ENCODE measurements around the gene SLC27A2.

SLC27A2 gene

DNA sequence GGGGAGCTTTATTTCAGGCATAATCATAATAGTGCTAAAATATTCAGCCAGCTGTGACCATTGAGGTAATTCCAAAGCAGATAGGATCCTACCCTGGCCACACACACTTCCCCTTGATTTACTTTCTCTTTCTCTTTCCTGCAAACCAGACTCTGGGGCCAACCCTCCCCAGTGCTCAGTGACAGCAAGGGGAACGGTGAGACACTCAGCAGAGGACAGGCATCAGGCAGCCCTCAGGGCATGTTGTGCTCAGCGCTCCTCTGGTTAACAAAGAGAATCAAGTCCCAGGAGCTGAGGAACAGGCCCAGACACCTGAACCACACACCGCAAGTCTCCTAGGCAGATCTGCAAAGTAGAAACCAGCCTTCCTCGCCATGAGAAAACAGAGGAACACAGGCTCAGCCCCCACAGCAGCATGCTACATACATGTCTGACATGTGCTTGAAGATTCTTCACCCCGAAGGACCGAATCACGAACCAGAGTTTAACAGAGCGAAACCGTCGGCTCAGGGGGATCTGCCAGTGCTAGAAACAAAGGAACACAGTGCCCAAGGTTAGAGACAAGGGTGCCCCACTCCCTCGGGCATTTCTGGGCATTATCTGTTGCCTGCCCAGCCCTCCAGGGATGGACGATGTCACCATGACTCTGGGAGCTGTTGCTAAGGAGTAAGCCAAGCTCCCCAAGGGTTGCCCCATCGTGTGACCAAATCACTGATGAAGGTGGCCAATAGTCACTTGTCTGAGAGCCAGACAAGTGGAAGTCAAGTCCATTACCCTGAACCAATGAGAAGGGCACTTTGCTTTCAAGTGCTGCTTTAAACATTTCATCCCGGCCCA lies 66.0 kb downstream of the SLC27A2 start:
- no peaks in the 10 kb centered on the region for H3K36me3 ChIP-seq (ENCODE audit: control insufficient read depth, insufficient read depth, low read length)
- H3K4me1 ChIP-seq (ENCODE audit: control insufficient read depth, insufficient read depth, low read length) = no peaks in the 10 kb centered on the region
- H3K4me3 ChIP-seq (ENCODE audit: insufficient read depth, low read depth, low read length) = no peak overlapping the region
- no peaks in the 10 kb centered on the region for H3K9me3 ChIP-seq (ENCODE audit: control insufficient read depth, low read length)
- no peaks in the 10 kb centered on the region for H3K27me3 ChIP-seq (ENCODE audit: control insufficient read depth, insufficient read depth, low read length, poor library complexity, severe bottlenecking)
- WGBS, 2 experiments = 92 to 93% methylated on average over 13 to 14 of the region's 14 CpGs
- H3K27ac ChIP-seq (ENCODE audit: insufficient read depth, low read depth, low read length, poor library complexity, severe bottlenecking) = no peak overlapping the region

DNA sequence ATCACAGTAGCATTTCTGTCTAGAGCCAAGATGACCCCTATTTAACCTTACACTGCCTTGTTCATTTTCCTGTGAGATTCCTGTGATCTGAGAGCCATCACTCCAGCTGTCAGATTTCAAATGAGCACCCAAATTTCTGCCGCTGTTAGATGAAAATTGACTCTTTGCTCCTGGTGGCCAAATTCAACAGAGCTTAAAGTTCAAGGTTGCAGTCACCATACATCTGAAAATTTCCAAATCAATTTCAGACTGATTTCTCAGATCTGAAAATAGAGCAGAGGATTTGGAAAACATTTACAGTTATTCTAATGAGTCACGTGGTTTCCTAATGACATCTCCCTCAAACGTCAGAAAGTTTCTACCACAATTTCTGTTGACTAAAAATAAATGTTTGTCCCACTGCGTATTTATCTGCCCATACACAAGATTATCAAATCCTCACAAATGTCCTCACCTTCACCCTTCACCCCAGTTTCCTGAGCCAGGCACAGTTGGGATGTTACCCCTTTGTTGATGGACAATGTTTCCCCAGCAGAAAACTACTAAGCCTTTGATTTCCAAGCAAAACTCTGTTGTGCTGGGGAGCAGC lies 67.1 kb downstream of the SLC27A2 start:
- H3K4me3 ChIP-seq (ENCODE audit: insufficient read depth, low read depth, low read length) = no peak overlapping the region
- H3K27ac ChIP-seq (ENCODE audit: insufficient read depth, low read depth, low read length, poor library complexity, severe bottlenecking) = no peak overlapping the region
- no peaks in the 10 kb centered on the region for H3K36me3 ChIP-seq (ENCODE audit: control insufficient read depth, insufficient read depth, low read length)
- no peaks in the 10 kb centered on the region for H3K4me1 ChIP-seq (ENCODE audit: control insufficient read depth, insufficient read depth, low read length)
- no peaks in the 10 kb centered on the region for H3K9me3 ChIP-seq (ENCODE audit: control insufficient read depth, low read length)
- 87 to 94% methylated on average over 4 of the region's 4 CpGs for WGBS, 2 experiments
- no peaks in the 10 kb centered on the region for H3K27me3 ChIP-seq (ENCODE audit: control insufficient read depth, insufficient read depth, low read length, poor library complexity, severe bottlenecking)

DNA sequence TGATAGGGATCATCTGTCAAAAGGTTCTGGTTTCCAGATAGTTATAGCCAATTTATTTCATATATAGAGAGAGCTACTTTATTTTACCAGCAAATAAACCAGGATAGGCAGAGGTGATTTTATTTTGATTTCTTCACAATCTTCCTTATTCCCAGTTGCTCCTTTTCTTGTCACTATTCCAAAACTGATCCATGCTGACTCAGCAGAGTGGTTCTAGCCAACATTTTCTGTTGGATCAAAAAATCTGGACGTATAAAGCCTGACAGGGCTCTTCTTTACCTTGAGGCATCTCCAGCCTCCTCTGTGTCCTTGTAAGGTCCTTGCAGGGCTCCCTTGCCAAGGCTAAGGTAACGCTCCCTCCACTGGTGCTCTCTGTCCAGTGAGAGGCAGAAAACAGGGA lies 67.7 kb downstream of the SLC27A2 start:
- no peak overlapping the region for H3K4me3 ChIP-seq (ENCODE audit: insufficient read depth, low read depth, low read length)
- no peaks in the 10 kb centered on the region for H3K9me3 ChIP-seq (ENCODE audit: control insufficient read depth, low read length)
- no peak overlapping the region for H3K27ac ChIP-seq (ENCODE audit: insufficient read depth, low read depth, low read length, poor library complexity, severe bottlenecking)
- 90% methylated on average over 2 of the region's 2 CpGs for WGBS, 2 experiments
- H3K36me3 ChIP-seq (ENCODE audit: control insufficient read depth, insufficient read depth, low read length) = no peaks in the 10 kb centered on the region
- no peaks in the 10 kb centered on the region for H3K27me3 ChIP-seq (ENCODE audit: control insufficient read depth, insufficient read depth, low read length, poor library complexity, severe bottlenecking)
- H3K4me1 ChIP-seq (ENCODE audit: control insufficient read depth, insufficient read depth, low read length) = no peaks in the 10 kb centered on the region

- Histone ChIP-seq H3K9me3 (ENCODE audit: control insufficient read depth, low read length) (no peaks in the 10 kb centered on the region), H3K36me3 (ENCODE audit: control insufficient read depth, insufficient read depth, low read length) (no peaks in the 10 kb centered on the region), H3K4me3 (ENCODE audit: insufficient read depth, low read depth, low read length) (no peak overlapping the region), H3K4me1 (ENCODE audit: control insufficient read depth, insufficient read depth, low read length) (no peaks in the 10 kb centered on the region), H3K27me3 (ENCODE audit: control insufficient read depth, insufficient read depth, low read length, poor library complexity, severe bottlenecking) (no peaks in the 10 kb centered on the region), H3K27ac (ENCODE audit: insufficient read depth, low read depth, low read length, poor library complexity, severe bottlenecking) (no peak overlapping the region)
- WGBS, 2 experiments = 92 to 93% methylated on average over 6 of the region's 6 CpGs
These were observed 68.9 kb downstream of the SLC27A2 start for GRCh38 chr15:50250760-50251394.

GRCh38 chr15:50251638-50252182 lies 69.7 kb downstream of the SLC27A2 start:
- no peak overlapping the region for H3K27ac ChIP-seq (ENCODE audit: insufficient read depth, low read depth, low read length, poor library complexity, severe bottlenecking)
- H3K36me3 ChIP-seq (ENCODE audit: control insufficient read depth, insufficient read depth, low read length) = no peaks in the 10 kb centered on the region
- H3K4me1 ChIP-seq (ENCODE audit: control insufficient read depth, insufficient read depth, low read length) = no peaks in the 10 kb centered on the region
- WGBS, 2 experiments = 92% methylated on average over 11 of the region's 11 CpGs
- H3K4me3 ChIP-seq (ENCODE audit: insufficient read depth, low read depth, low read length) = no peak overlapping the region
- no peaks in the 10 kb centered on the region for H3K27me3 ChIP-seq (ENCODE audit: control insufficient read depth, insufficient read depth, low read length, poor library complexity, severe bottlenecking)
- H3K9me3 ChIP-seq (ENCODE audit: control insufficient read depth, low read length) = no peaks in the 10 kb centered on the region

GRCh38 chr15:50252556-50252955 lies 70.6 kb downstream of the SLC27A2 start:
- H3K4me1 ChIP-seq (ENCODE audit: control insufficient read depth, insufficient read depth, low read length) = no peaks in the 10 kb centered on the region
- no peaks in the 10 kb centered on the region for H3K36me3 ChIP-seq (ENCODE audit: control insufficient read depth, insufficient read depth, low read length)
- no peak overlapping the region for H3K4me3 ChIP-seq (ENCODE audit: insufficient read depth, low read depth, low read length)
- no peak overlapping the region for H3K27ac ChIP-seq (ENCODE audit: insufficient read depth, low read depth, low read length, poor library complexity, severe bottlenecking)
- 93% methylated on average over 11 of the region's 11 CpGs for WGBS, 2 experiments
- no peaks in the 10 kb centered on the region for H3K27me3 ChIP-seq (ENCODE audit: control insufficient read depth, insufficient read depth, low read length, poor library complexity, severe bottlenecking)
- no peaks in the 10 kb centered on the region for H3K9me3 ChIP-seq (ENCODE audit: control insufficient read depth, low read length)

DNA sequence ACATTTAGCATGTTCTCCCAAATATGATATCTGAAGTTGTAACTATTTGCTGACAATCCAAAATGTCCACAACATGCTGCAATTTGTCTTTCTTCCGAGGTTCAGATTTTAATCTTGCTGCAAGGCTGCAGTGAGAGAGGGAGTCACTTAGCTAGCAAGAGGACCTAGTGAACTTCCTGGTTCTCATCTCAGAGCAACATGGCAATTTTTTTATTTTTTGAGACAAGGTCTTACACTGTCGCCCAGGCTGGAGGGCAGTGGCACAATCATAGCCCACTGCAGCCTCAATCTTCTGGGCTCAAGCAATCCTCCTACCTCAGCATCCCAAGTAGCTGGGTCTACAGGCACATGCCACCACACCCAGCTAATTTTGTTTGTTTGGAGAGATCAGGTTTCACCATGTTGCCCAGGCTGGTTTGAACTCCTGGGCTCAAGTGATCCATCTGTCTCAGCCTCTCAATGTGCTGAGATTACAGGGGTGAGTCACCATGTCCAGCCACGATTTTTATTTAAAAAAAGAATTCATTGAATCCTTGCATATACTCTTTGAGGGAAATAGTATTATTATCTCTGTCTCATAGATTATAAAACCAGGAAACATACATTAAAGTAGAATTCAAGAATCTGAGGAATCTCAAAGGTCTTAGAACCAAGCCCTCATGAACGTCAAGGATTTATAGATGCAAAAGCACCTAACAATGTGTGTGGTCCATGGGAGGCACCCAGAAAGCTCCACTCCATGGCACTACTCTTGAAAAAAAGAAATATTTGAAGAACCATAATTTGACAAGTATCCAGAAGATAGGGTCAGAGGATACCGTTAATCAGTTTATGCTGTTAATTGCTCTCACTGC lies 74.4 kb downstream of the SLC27A2 start:
- H3K4me3 ChIP-seq (ENCODE audit: insufficient read depth, low read depth, low read length) = no peak overlapping the region
- WGBS, 2 experiments = 93 to 94% methylated on average over 5 of the region's 5 CpGs
- H3K27me3 ChIP-seq (ENCODE audit: control insufficient read depth, insufficient read depth, low read length, poor library complexity, severe bottlenecking) = no peaks in the 10 kb centered on the region

DNA sequence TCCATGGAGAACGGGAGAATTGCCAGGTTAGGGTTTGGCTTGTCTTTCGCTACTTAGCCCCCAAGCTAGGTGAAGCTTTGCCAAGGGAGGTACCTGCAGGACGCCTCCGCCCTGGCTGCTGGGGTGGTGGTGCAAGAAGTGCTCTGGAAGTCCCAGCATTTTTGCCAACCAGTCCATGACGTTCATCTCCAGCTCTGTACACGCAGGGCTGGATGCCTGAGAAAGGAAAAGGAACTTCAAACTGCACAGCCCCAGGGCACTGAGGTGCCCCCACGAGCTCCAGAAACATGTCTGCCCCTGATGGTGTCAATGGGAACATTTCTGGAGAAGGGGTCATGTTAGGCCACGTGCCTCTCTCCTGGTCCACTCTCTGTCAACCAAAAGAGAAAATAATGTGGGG lies 75.3 kb downstream of the SLC27A2 start:
- H3K9me3 ChIP-seq (ENCODE audit: control insufficient read depth, low read length) = no peaks in the 10 kb centered on the region
- 92 to 93% methylated on average over 8 of the region's 8 CpGs for WGBS, 2 experiments
- no peaks in the 10 kb centered on the region for H3K4me1 ChIP-seq (ENCODE audit: control insufficient read depth, insufficient read depth, low read length)
- no peak overlapping the region for H3K27ac ChIP-seq (ENCODE audit: insufficient read depth, low read depth, low read length, poor library complexity, severe bottlenecking)
- no peaks in the 10 kb centered on the region for H3K27me3 ChIP-seq (ENCODE audit: control insufficient read depth, insufficient read depth, low read length, poor library complexity, severe bottlenecking)
- H3K4me3 ChIP-seq (ENCODE audit: insufficient read depth, low read depth, low read length) = no peak overlapping the region
- no peaks in the 10 kb centered on the region for H3K36me3 ChIP-seq (ENCODE audit: control insufficient read depth, insufficient read depth, low read length)

More for the DNA sequence above, 74.4 kb downstream of the SLC27A2 start:
- no peaks in the 10 kb centered on the region for H3K4me1 ChIP-seq (ENCODE audit: control insufficient read depth, insufficient read depth, low read length)
- no peaks in the 10 kb centered on the region for H3K9me3 ChIP-seq (ENCODE audit: control insufficient read depth, low read length)
- no peaks in the 10 kb centered on the region for H3K36me3 ChIP-seq (ENCODE audit: control insufficient read depth, insufficient read depth, low read length)
- no peak overlapping the region for H3K27ac ChIP-seq (ENCODE audit: insufficient read depth, low read depth, low read length, poor library complexity, severe bottlenecking)

- WGBS, 2 experiments = 95% methylated on average over 2 to 3 of the region's 3 CpGs
- Histone ChIP-seq H3K9me3 (ENCODE audit: control insufficient read depth, low read length) (no peaks in the 10 kb centered on the region), H3K36me3 (ENCODE audit: control insufficient read depth, insufficient read depth, low read length) (no peaks in the 10 kb centered on the region), H3K27ac (ENCODE audit: insufficient read depth, low read depth, low read length, poor library complexity, severe bottlenecking) (no peak overlapping the region), H3K4me3 (ENCODE audit: insufficient read depth, low read depth, low read length) (no peak overlapping the region), H3K27me3 (ENCODE audit: control insufficient read depth, insufficient read depth, low read length, poor library complexity, severe bottlenecking) (no peaks in the 10 kb centered on the region), H3K4me1 (ENCODE audit: control insufficient read depth, insufficient read depth, low read length) (no peaks in the 10 kb centered on the region)
These were observed 75.9 kb downstream of the SLC27A2 start for GRCh38 chr15:50257924-50258323.

Data from ectodermal cell (in vitro differentiated cells).